ENCODE results near the gene CTNND2. TPM values are rescaled to one million over a fixed set of nuclear protein-coding genes. Genes with fewer than 3 reads are reported as not detected.

Gene CTNND2
- total RNA-seq, 1 experiment from 2014 or later = not detected

GRCh38 chr5:11650936-11651335, 253.3 kb downstream of the CTNND2 start:
- POLR2A ChIA-PET (ENCODE audit: low non-redundant PET) = no interaction called here
- intact Hi-C loops (cut with micrococcal nuclease; ENCODE audit: unreplicated experiment) = no loop called here
- CTCF ChIA-PET = no interaction called here
- DNase-seq (ENCODE audit: low spot score) = no peak
- no peak overlapping the region for H3K27ac ChIP-seq (ENCODE audit: low read depth, low read length, poor library complexity, severe bottlenecking)
- no peaks in the 10 kb centered on the region for H3K27me3 ChIP-seq (replicated peaks; ENCODE audit: insufficient read depth, low read depth, low read length, poor library complexity)
- peaks cover 3% of the 10 kb centered on the region for H3K9me3 ChIP-seq (ENCODE audit: low read depth, low read length, poor library complexity, severe bottlenecking)
- TF ChIP-seq CTCF (conservative IDR thresholded peaks at IDR 0.05; ENCODE audit: low read depth, low read length) (no peak), EZH2 (IDR thresholded peaks at IDR 0.05; ENCODE audit: borderline replicate concordance, low read depth, low read length, poor library complexity, severe bottlenecking) (no peak)
- no peak overlapping the region for H3K4me3 ChIP-seq (ENCODE audit: low read depth, low read length, poor library complexity, severe bottlenecking)
- no peaks in the 10 kb centered on the region for H3K36me3 ChIP-seq (ENCODE audit: insufficient read depth, low read length, poor library complexity, severe bottlenecking)
- H3K4me1 ChIP-seq (ENCODE audit: insufficient read depth, low read length, poor library complexity, severe bottlenecking) = no peaks in the 10 kb centered on the region
- BruUV-seq (replicated peaks) = no TSS peak

- Histone ChIP-seq H3K4me3 (ENCODE audit: low read depth, low read length, poor library complexity, severe bottlenecking) (no peak overlapping the region), H3K4me1 (ENCODE audit: insufficient read depth, low read length, poor library complexity, severe bottlenecking) (no peaks in the 10 kb centered on the region), H3K27ac (ENCODE audit: low read depth, low read length, poor library complexity, severe bottlenecking) (no peak overlapping the region), H3K27me3 (replicated peaks; ENCODE audit: insufficient read depth, low read depth, low read length, poor library complexity) (no peaks in the 10 kb centered on the region), H3K36me3 (ENCODE audit: insufficient read depth, low read length, poor library complexity, severe bottlenecking) (no peaks in the 10 kb centered on the region), H3K9me3 (ENCODE audit: low read depth, low read length, poor library complexity, severe bottlenecking) (no peaks in the 10 kb centered on the region)
- POLR2A ChIA-PET (ENCODE audit: low non-redundant PET) = no interaction called here
- DNase-seq (ENCODE audit: low spot score) = no peak
- CTCF ChIA-PET = no interaction called here
- intact Hi-C loops (cut with micrococcal nuclease; ENCODE audit: unreplicated experiment) = no loop called here
- TF ChIP-seq CTCF (conservative IDR thresholded peaks at IDR 0.05; ENCODE audit: low read depth, low read length) = no peak
- TF ChIP-seq EZH2 (IDR thresholded peaks at IDR 0.05; ENCODE audit: borderline replicate concordance, low read depth, low read length, poor library complexity, severe bottlenecking) = no peak
- no TSS peak for BruUV-seq (replicated peaks)
Measured at GRCh38 chr5:11646141-11646540, 258.1 kb downstream of the CTNND2 start.

- H3K4me3 ChIP-seq (ENCODE audit: low read depth, low read length, poor library complexity, severe bottlenecking) = no peak overlapping the region
- intact Hi-C loops (cut with micrococcal nuclease; ENCODE audit: unreplicated experiment) = no loop called here
- TF ChIP-seq EZH2 (IDR thresholded peaks at IDR 0.05; ENCODE audit: borderline replicate concordance, low read depth, low read length, poor library complexity, severe bottlenecking) (no peak), CTCF (conservative IDR thresholded peaks at IDR 0.05; ENCODE audit: low read depth, low read length) (no peak)
- no peak overlapping the region for H3K27ac ChIP-seq (ENCODE audit: low read depth, low read length, poor library complexity, severe bottlenecking)
- no peaks in the 10 kb centered on the region for H3K9me3 ChIP-seq (ENCODE audit: low read depth, low read length, poor library complexity, severe bottlenecking)
- H3K27me3 ChIP-seq (replicated peaks; ENCODE audit: insufficient read depth, low read depth, low read length, poor library complexity) = no peaks in the 10 kb centered on the region
- H3K4me1 ChIP-seq (ENCODE audit: insufficient read depth, low read length, poor library complexity, severe bottlenecking) = no peaks in the 10 kb centered on the region
- DNase-seq (ENCODE audit: low spot score) = no peak
- no TSS peak for BruUV-seq (replicated peaks)
- CTCF ChIA-PET = no interaction called here
- POLR2A ChIA-PET (ENCODE audit: low non-redundant PET) = no interaction called here
- H3K36me3 ChIP-seq (ENCODE audit: insufficient read depth, low read length, poor library complexity, severe bottlenecking) = no peaks in the 10 kb centered on the region
Measured at GRCh38 chr5:11642438-11642837, 261.8 kb downstream of the CTNND2 start.

All from A673 (cell line).